SK-N-SH treated with all-trans-retinoic acid at 6 μM for 48 hours (cell line): ENCODE data around the gene NDUFS8.

ENCODE experiments used
- ATAC-seq: fragments of 200-7000 bp; cut with Tn5 transposase; 3 replicates; pipeline ENCODE4 v1.9.1; 2020; ENCODE audit warnings: mild to moderate bottlenecking, moderate library complexity
- ARNTL ChIP-seq: fragments of 450-650 bp; formaldehyde crosslinking; IDR thresholded peaks from 2 replicates; pipeline ENCODE4 v1.5.0; 2020; ENCODE audit warnings: low read depth, mild to moderate bottlenecking, moderate library complexity, borderline replicate concordance
- BACH2 ChIP-seq: fragments of 250-450 bp; sonication (Bioruptor Pico); IDR thresholded peaks from 2 replicates; pipeline ENCODE4 v1.9.0; 2021; ENCODE audit warnings: mild to moderate bottlenecking, borderline replicate concordance
- CREB5 ChIP-seq: fragments of 250-450 bp; sonication (Bioruptor Pico); IDR thresholded peaks from 2 replicates; pipeline ENCODE4 v1.5.1; 2020; ENCODE audit warnings: low read depth, mild to moderate bottlenecking, moderate library complexity
- CSDC2 ChIP-seq: fragments of 250-450 bp; sonication (Bioruptor Pico); IDR thresholded peaks from 2 replicates; pipeline ENCODE4 v1.5.0; 2020; ENCODE audit warnings: mild to moderate bottlenecking, moderate library complexity
- GLIS3 ChIP-seq: fragments of 250-450 bp; sonication (Bioruptor Pico); IDR thresholded peaks from 2 replicates; pipeline ENCODE4 v1.5.0; 2020; ENCODE audit warnings: mild to moderate bottlenecking, moderate library complexity
- ISL1 ChIP-seq: fragments of 250-450 bp; sonication (Bioruptor Pico); IDR thresholded peaks from 2 replicates; pipeline ENCODE4 v2.1.2; 2022; ENCODE audit warnings: mild to moderate bottlenecking, moderate library complexity
- OSR1 ChIP-seq: fragments of 250-450 bp; sonication (Bioruptor Pico); IDR thresholded peaks from 2 replicates; pipeline ENCODE4 v1.8.0; 2022; ENCODE audit warnings: moderate library complexity, mild to moderate bottlenecking, inconsistent platforms
- PATZ1 ChIP-seq: fragments of 250-450 bp; sonication (Bioruptor Pico); IDR thresholded peaks from 2 replicates; pipeline ENCODE4 v1.8.0; 2020; ENCODE audit warnings: mild to moderate bottlenecking, moderate library complexity, borderline replicate concordance
- POU6F1 ChIP-seq: fragments of 250-450 bp; sonication (Bioruptor Pico); IDR thresholded peaks from 2 replicates; pipeline ENCODE4 v1.8.0; 2021; ENCODE audit warnings: low read depth, mild to moderate bottlenecking, moderate library complexity, borderline replicate concordance
- RARB ChIP-seq: fragments of 250-450 bp; sonication (Bioruptor Pico); IDR thresholded peaks from 2 replicates; pipeline ENCODE4 v1.8.0; 2021; ENCODE audit warnings: mild to moderate bottlenecking, moderate library complexity
- SNAI2 ChIP-seq: fragments of 250-450 bp; sonication (Bioruptor Pico); IDR thresholded peaks from 2 replicates; pipeline ENCODE4 v1.5.0; 2020; ENCODE audit warnings: mild to moderate bottlenecking, moderate library complexity
- TOX ChIP-seq: fragments of 250-450 bp; sonication (Bioruptor Pico); IDR thresholded peaks from 2 replicates; pipeline ENCODE4 v1.8.0; 2021; ENCODE audit warnings: mild to moderate bottlenecking, moderate library complexity, borderline replicate concordance
- TSHZ2 ChIP-seq: fragments of 250-450 bp; sonication (Bioruptor Pico); IDR thresholded peaks from 2 replicates; pipeline ENCODE4 v1.5.0; 2020; ENCODE audit warnings: mild to moderate bottlenecking, moderate library complexity
- ZC3H10 ChIP-seq: fragments of 250-450 bp; sonication (Bioruptor Pico); IDR thresholded peaks from 2 replicates; pipeline ENCODE4 v1.5.1; 2021; ENCODE audit warnings: mild to moderate bottlenecking, moderate library complexity
- ZFP30 ChIP-seq: fragments of 450-650 bp; formaldehyde crosslinking; IDR thresholded peaks from 2 replicates; pipeline ENCODE4 v1.5.0; 2022; ENCODE audit warnings: mild to moderate bottlenecking, moderate library complexity
- ZNF565 ChIP-seq: fragments of 450-650 bp; formaldehyde crosslinking; conservative IDR thresholded peaks from 2 replicates; pipeline ENCODE4 v1.5.0; 2020; ENCODE audit warnings: low read depth, mild to moderate bottlenecking, moderate library complexity
- ZNF70 ChIP-seq: fragments of 450-650 bp; formaldehyde crosslinking; IDR thresholded peaks from 2 replicates; pipeline ENCODE4 v1.5.0; 2020; ENCODE audit warnings: mild to moderate bottlenecking, moderate library complexity
- ZNF8 ChIP-seq: fragments of 450-650 bp; formaldehyde crosslinking; IDR thresholded peaks from 2 replicates; pipeline ENCODE4 v1.5.0; 2020; ENCODE audit warnings: mild to moderate bottlenecking, moderate library complexity

Gene NDUFS8

GRCh38 chr11:68002575-68002937 lies 27.9 kb upstream of the NDUFS8 start:
- no peak for ATAC-seq

GRCh38 chr11:68002938-68003845 lies 27.3 kb upstream of the NDUFS8 start:
- peak; percentile 15 for ATAC-seq
- no peak for TF ChIP-seq GLIS3 (CRISPR knock-in tag)
- TF ChIP-seq ZNF70 (CRISPR knock-in tag): no peak
- no peak for TF ChIP-seq POU6F1 (CRISPR knock-in tag)
- TF ChIP-seq TSHZ2 (CRISPR knock-in tag): no peak
- TF ChIP-seq BACH2 (CRISPR knock-in tag): no peak
- no peak for TF ChIP-seq PATZ1 (CRISPR knock-in tag)
- TF ChIP-seq RARB: no peak
- TF ChIP-seq ARNTL (CRISPR knock-in tag): no peak
- TF ChIP-seq SNAI2 (CRISPR knock-in tag): no peak
- TF ChIP-seq ZNF565 (CRISPR knock-in tag): no peak
- TF ChIP-seq ZNF8 (CRISPR knock-in tag): no peak
- no peak for TF ChIP-seq ZFP30 (CRISPR knock-in tag)

More at GRCh38 chr11:68002575-68002937, 27.9 kb upstream of the NDUFS8 start:
- TF ChIP-seq RARB (no peak), CREB5 (no peak), GLIS3 (CRISPR knock-in tag) (no peak), ARNTL (CRISPR knock-in tag) (no peak), CSDC2 (CRISPR knock-in tag) (no peak), OSR1 (CRISPR knock-in tag) (no peak), ZNF8 (CRISPR knock-in tag) (no peak)
- TF ChIP-seq, all 23 proteins: peak for 0

- TF ChIP-seq PATZ1 (CRISPR knock-in tag) (no peak), ZNF8 (CRISPR knock-in tag) (no peak), GLIS3 (CRISPR knock-in tag) (no peak), ZNF70 (CRISPR knock-in tag) (no peak), TOX (no peak), RARB (no peak), BACH2 (CRISPR knock-in tag) (no peak), POU6F1 (CRISPR knock-in tag) (no peak), OSR1 (CRISPR knock-in tag) (no peak), ZNF565 (CRISPR knock-in tag) (no peak), CSDC2 (CRISPR knock-in tag) (no peak), ZFP30 (CRISPR knock-in tag) (no peak), ZC3H10 (CRISPR knock-in tag) (no peak), CREB5 (no peak), ISL1 (no peak)
- ATAC-seq: peak; percentile 94
Measured at GRCh38 chr11:68003846-68004550, 26.5 kb upstream of the NDUFS8 start, which contains the start of gene UNC93B1. Gene UNC93B1 (minus strand): TSS chr11:68004097. CDS start chr11:68004043, 54 bp downstream.
